Measurements from ENCODE around the gene ARFGAP2.

The ARFGAP2 gene

DNA sequence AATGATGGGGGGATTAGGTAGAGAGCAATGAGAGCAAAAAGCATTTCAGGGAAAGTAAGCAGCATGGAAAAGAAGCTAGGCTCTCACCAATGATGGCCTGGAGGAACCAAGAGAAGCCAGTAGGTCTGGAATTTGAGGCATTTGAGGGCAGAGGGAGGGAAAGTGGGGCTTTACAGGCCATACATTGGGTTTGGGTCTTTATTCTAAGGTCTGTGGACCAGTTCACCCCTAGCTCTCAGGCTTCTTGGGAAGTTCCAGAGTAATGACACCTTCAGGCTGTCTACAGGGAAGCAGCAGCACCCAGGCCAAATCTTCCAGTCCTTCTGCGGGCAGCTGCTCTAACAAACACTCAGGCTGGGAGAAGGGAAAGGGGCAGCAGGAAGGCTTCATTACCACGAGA, 29.4 kb downstream of the ARFGAP2 start:
- no peak for DNase-seq (ENCODE audit: low spot score)
- TF ChIP-seq, protein P1, sequence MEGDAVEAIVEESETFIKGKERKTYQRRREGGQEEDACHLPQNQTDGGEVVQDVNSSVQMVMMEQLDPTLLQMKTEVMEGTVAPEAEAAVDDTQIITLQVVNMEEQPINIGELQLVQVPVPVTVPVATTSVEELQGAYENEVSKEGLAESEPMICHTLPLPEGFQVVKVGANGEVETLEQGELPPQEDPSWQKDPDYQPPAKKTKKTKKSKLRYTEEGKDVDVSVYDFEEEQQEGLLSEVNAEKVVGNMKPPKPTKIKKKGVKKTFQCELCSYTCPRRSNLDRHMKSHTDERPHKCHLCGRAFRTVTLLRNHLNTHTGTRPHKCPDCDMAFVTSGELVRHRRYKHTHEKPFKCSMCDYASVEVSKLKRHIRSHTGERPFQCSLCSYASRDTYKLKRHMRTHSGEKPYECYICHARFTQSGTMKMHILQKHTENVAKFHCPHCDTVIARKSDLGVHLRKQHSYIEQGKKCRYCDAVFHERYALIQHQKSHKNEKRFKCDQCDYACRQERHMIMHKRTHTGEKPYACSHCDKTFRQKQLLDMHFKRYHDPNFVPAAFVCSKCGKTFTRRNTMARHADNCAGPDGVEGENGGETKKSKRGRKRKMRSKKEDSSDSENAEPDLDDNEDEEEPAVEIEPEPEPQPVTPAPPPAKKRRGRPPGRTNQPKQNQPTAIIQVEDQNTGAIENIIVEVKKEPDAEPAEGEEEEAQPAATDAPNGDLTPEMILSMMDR (conservative IDR thresholded peaks at IDR 0.05; ENCODE audit: low read depth), result no peak
- H3K27ac ChIP-seq, result no peak overlapping the region
- ChIA-PET POLR2A (ENCODE audit: low non-redundant PET) (no interaction called here), CTCF (no interaction called here)

DNA sequence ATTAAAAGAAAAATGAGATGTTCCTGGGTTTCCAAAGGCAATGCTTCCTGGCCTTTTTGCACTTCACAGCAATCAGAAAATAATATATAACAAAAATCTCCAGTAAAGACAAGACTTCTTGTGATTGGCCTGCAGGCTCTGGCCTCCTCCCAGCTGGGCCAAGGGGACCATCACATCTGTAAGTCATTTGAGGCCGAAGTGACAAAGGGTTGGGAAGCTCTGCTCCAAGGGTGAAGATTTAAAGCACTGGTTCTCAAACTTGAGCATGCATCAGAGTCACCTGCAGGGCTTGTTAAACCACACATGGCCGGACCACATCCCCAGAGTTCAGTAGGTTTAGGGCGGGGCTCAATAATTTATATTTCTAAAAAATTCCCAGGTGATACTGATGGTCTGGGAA, 32.1 kb downstream of the ARFGAP2 start:
- no peak for DNase-seq (ENCODE audit: low spot score)
- POLR2A ChIA-PET (ENCODE audit: low non-redundant PET), result no interaction called here
- CTCF ChIA-PET, result no interaction called here
- no peak overlapping the region for H3K27ac ChIP-seq
- TF ChIP-seq, protein P1 (conservative IDR thresholded peaks at IDR 0.05; ENCODE audit: low read depth), result no peak

DNA sequence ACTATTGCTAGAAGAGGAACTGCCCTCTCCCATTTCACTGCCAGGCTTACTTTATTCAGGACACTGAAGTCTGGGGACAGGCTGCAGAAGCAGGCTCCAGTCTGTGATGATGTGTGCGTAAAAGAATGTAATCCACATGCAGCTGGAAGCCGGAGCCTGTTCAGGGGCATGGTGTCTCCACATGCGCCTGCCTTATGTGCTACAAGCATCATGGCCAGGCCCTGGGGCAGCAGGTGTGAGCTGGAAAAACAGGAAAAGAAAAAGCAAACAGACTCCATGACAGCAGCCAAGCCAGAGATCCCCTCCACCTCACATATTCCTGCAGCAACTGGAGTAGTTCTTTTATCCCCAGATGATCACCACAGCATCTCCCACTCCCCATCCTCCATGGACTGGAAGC, 33.4 kb downstream of the ARFGAP2 start:
- ChIA-PET POLR2A (ENCODE audit: low non-redundant PET) (no interaction called here), CTCF (interaction anchor here (0.6 to 2.3 kb wide), 2 partner anchors 10 to 157 kb away, joined by 6 to 7 read pairs; no protein-coding TSS in a partner anchor)
- no peak overlapping the region for H3K27ac ChIP-seq
- TF ChIP-seq, protein P1 (conservative IDR thresholded peaks at IDR 0.05; ENCODE audit: low read depth), result no peak
- DNase-seq (ENCODE audit: low spot score), result peak; percentile 41

DNA sequence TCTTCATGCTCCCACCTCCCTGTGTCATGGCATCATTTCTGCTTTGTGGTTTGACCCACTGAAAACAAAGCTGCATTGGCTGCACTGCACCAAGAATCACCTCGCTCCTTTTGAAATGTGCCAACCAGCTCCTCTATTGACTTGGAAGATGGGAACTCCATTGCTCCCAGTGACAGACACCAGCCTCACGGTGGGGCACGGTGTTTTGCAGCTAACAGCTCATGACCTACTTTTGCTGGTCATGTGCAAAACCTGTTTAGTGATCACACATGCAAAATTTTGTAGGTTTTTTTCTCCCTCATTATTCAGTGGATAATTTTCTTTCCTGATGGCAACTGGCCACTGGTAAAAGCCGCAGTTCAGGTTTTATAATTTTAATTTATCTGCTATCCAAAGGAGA, 36.8 kb downstream of the ARFGAP2 start:
- POLR2A ChIA-PET (ENCODE audit: low non-redundant PET), result no interaction called here
- CTCF ChIA-PET, result interaction anchor here (0.6 to 0.7 kb wide), 2 partner anchors 10 to 130 kb away, joined by 3 read pairs; no protein-coding TSS in a partner anchor
- H3K27ac ChIP-seq, result no peak overlapping the region
- no peak for DNase-seq (ENCODE audit: low spot score)
- TF ChIP-seq, protein P1 (conservative IDR thresholded peaks at IDR 0.05; ENCODE audit: low read depth), result no peak

DNA sequence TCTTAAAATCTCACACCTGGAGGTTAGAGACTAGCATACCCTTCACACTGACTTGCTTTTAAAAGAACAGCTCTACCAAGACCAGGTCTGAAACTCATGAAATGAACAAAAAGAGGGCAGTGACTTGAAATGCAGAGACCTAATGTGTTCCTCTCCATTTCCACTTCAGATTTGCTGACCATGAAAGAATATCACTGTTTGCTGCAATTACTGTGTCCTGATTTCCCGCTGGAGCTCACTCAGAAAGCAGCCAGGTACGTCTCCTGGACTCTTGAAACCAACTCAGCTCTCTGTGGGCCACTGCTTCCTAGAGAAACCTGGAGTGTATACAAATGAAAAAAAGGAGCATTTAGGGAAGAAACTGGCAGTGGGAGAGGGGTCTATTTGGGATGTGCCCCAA, 39.2 kb downstream of the ARFGAP2 start:
- no peak for DNase-seq (ENCODE audit: low spot score)
- TF ChIP-seq, protein P1 (conservative IDR thresholded peaks at IDR 0.05; ENCODE audit: low read depth), result no peak
- H3K27ac ChIP-seq, result no peak overlapping the region
- ChIA-PET CTCF (interaction anchor here (0.5 kb wide), 1 partner anchor 387 kb away, joined by 4 read pairs; no protein-coding TSS in a partner anchor), POLR2A (ENCODE audit: low non-redundant PET) (no interaction called here)

DNA sequence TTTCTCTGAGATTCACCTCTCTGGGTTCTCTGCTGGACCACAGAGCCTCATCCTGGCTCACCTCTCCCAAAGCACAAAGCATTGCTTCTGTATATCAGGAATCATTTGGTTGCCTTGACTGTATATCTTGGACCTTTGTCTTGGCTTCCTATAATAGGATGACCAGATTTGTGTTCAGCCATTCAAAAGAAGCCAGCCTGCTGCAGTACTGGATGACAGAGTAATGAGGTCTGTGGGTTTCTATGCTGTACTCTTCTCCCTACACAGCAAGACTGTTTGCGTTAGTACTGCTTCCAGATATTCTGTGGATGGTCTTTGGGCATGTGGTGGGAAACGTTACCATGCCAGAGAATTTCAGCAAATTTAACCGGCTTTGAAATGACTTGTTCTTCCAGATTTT, 39.8 kb downstream of the ARFGAP2 start:
- ChIA-PET POLR2A (ENCODE audit: low non-redundant PET) (no interaction called here), CTCF (no interaction called here)
- DNase-seq (ENCODE audit: low spot score), result no peak
- TF ChIP-seq, protein P1 (conservative IDR thresholded peaks at IDR 0.05; ENCODE audit: low read depth), result no peak
- no peak overlapping the region for H3K27ac ChIP-seq

DNA sequence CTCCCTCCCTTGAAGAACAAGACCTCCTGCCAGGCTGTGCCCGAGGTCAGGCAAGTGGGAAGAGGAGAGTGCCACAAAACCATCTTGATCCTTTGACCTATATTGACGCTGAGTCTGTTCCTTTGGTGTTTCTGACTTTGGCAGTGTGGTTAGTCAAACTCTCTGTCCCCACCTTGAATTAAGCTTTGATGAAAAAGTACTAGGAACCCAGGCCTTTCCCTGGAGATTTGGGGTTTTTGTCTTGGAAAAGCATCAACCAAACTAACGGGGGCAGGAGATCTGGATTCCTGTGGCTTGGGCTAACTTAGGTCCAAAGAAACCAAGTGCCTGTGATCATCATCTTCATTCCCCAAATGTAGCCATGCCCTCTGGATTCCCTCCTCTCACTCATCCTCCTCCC, 40.4 kb downstream of the ARFGAP2 start:
- TF ChIP-seq, protein P1 (conservative IDR thresholded peaks at IDR 0.05; ENCODE audit: low read depth), result no peak
- DNase-seq (ENCODE audit: low spot score), result no peak
- no peak overlapping the region for H3K27ac ChIP-seq
- ChIA-PET POLR2A (ENCODE audit: low non-redundant PET) (no interaction called here), CTCF (no interaction called here)
